HL-60/S4 treated with retinoic acid at 250 ng/mL for 4 days and 3 days (cell line): ENCODE results near the gene PLEKHM2.

Experiments used
- in situ Hi-C: fragments of 300-500 bp; cut with MboI; formaldehyde crosslinking; loops from 2 replicates; pipeline ENCODE4 v1.7.0; 2022; ENCODE audit warnings: low sequenced_read_pairs

The PLEKHM2 gene

GRCh38 chr1:15701784-15702183 lies 17.7 kb downstream of the PLEKHM2 start:
- in situ Hi-C loops = no loop called here

- in situ Hi-C loops = no loop called here
Measured at GRCh38 chr1:15702722-15703550, 18.8 kb downstream of the PLEKHM2 start.

- in situ Hi-C loops = no loop called here
Measured at GRCh38 chr1:15703562-15703961, 19.4 kb downstream of the PLEKHM2 start.

- in situ Hi-C loops = no loop called here
Measured at GRCh38 chr1:15704526-15705183, 20.5 kb downstream of the PLEKHM2 start.

- in situ Hi-C loops = no loop called here
Measured at GRCh38 chr1:15705184-15705566, 21.1 kb downstream of the PLEKHM2 start.

- in situ Hi-C loops = no loop called here
Measured at GRCh38 chr1:15706751-15707150, 22.6 kb downstream of the PLEKHM2 start.

GRCh38 chr1:15707239-15707925 lies 23.3 kb downstream of the PLEKHM2 start:
- in situ Hi-C loops = no loop called here

GRCh38 chr1:15708486-15709137 lies 24.5 kb downstream of the PLEKHM2 start:
- in situ Hi-C loops = no loop called here

GRCh38 chr1:15709226-15709625 lies 25.1 kb downstream of the PLEKHM2 start:
- in situ Hi-C loops = no loop called here

- in situ Hi-C loops = no loop called here
Measured at GRCh38 chr1:15712168-15712567, 28.0 kb downstream of the PLEKHM2 start.

- in situ Hi-C loops = no loop called here
Measured at GRCh38 chr1:15714406-15715136, 30.5 kb downstream of the PLEKHM2 start.

GRCh38 chr1:15717418-15718125 lies 33.5 kb downstream of the PLEKHM2 start:
- in situ Hi-C loops = no loop called here

- in situ Hi-C loops = no loop called here
Measured at GRCh38 chr1:15718199-15718601, 34.1 kb downstream of the PLEKHM2 start.

- in situ Hi-C loops = no loop called here
Measured at GRCh38 chr1:15719381-15720120, 35.4 kb downstream of the PLEKHM2 start.

- in situ Hi-C loops = no loop called here
Measured at GRCh38 chr1:15720861-15721260, 36.7 kb downstream of the PLEKHM2 start.

GRCh38 chr1:15722411-15722810 lies 38.3 kb downstream of the PLEKHM2 start:
- in situ Hi-C loops = no loop called here

- in situ Hi-C loops = no loop called here
Measured at GRCh38 chr1:15722836-15723532, 38.9 kb downstream of the PLEKHM2 start.

- in situ Hi-C loops = no loop called here
Measured at GRCh38 chr1:15723631-15724246, 39.6 kb downstream of the PLEKHM2 start.
